ENCODE measurements around the gene VPS52.

DNA sequence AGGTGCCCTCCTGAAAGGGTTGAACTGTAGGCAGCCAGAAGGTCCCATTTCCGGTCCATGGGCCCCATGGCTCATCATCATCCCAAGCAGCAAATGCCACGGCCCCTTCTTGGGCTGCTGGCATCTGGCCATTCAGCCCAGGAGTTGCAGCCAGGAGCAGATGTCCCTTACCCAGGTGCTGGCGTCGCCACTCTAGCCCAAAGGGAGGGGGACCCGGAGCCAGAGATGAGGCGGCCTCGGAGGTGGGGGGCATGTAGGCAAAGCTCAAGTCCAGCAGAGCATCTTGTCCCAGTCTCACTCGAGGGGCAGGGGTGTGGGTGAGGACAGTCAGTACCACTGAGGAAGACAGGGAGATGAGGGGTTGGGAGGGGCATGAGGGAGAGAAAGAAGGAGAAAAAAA, 33.4 kb upstream of the VPS52 start:
- TF ChIP-seq PHB2 (IDR thresholded peaks at IDR 0.05; ENCODE audit: low read depth), result no peak
- no peak for TF ChIP-seq CHD1 (IDR thresholded peaks at IDR 0.05; ENCODE audit: low read length)
- no peak for TF ChIP-seq CEBPB (tag; IDR thresholded peaks at IDR 0.05)
- TF ChIP-seq, protein P1, sequence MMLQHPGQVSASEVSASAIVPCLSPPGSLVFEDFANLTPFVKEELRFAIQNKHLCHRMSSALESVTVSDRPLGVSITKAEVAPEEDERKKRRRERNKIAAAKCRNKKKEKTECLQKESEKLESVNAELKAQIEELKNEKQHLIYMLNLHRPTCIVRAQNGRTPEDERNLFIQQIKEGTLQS (IDR thresholded peaks at IDR 0.05), result no peak
- TF ChIP-seq, protein P1 (CRISPR knock-in tag; conservative IDR thresholded peaks at IDR 0.05), result no peak
- TF ChIP-seq HNRNPL (IDR thresholded peaks at IDR 0.05; ENCODE audit: low read depth, low read length), result no peak
- TF ChIP-seq POLR2A (conservative IDR thresholded peaks at IDR 0.05), result no peak
- no peak for TF ChIP-seq POLR2AphosphoS5 (IDR thresholded peaks at IDR 0.05; ENCODE audit: control insufficient read depth, insufficient read depth, low read depth, low read length)
- TF ChIP-seq ZZZ3 (IDR thresholded peaks at IDR 0.05), result no peak
